GM21528 (cell line): Measurements from ENCODE around the gene CTSA.
A peak's percentile ranks its signal among the peaks of the same experiment; 100 is the strongest.
"Not testable (repeated sequence)": the region's sequence is repeated elsewhere in the genome, so short reads cannot be mapped to it uniquely, and the experiment has no call there.

Source experiments
- ATAC-seq: cut with Tn5 transposase; IDR thresholded peaks from one replicate; pipeline ENCODE4 v1.9.1; 2021; ENCODE audit warnings: mild to moderate bottlenecking, moderate library complexity; ENCODE audit not compliant: unreplicated experiment, low FRiP score

Gene CTSA

DNA sequence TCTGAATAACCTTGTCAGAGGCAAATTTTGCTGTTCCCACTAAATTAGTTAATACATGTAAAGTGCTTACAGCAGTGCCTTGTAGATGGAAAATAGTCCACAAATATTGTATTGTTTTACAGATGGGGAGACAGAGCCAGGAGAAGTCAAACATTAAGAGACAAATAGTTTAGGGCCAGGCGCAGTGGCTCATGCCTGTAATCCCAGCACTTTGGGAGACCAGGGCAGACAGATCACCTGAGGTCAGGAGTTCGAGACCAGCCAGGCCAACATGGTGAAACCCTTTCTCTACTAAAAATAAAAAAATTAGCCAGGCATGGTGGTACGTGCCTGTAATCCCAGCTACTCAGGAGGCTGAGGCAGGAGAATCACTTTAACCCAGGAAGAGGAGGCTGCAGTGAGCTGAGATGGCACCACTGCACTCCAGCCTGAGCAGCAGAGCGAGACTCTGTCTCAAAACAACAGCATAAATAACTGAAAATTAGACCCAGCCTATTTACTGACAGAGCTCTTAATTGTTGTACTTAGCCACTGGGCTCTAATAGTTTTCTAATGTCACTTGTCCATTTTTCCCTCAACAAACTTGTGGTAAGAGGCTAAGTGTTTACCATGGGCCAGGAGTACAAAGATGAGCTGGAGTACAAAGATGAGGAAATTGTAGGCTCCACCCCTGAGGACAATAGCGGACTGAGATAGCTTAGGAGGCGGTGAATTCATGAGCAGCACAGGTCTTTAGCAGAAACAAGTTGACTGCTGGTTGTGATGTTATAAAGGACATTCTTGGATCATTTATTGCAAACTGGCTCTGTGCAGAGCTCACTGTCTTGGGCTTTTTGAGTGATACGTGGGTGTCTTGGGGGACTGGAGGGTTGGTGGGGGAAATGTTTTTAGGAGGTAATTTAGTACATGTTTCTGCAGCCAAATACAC, 27.3 kb upstream of the CTSA start:
- ATAC-seq: no peak

DNA sequence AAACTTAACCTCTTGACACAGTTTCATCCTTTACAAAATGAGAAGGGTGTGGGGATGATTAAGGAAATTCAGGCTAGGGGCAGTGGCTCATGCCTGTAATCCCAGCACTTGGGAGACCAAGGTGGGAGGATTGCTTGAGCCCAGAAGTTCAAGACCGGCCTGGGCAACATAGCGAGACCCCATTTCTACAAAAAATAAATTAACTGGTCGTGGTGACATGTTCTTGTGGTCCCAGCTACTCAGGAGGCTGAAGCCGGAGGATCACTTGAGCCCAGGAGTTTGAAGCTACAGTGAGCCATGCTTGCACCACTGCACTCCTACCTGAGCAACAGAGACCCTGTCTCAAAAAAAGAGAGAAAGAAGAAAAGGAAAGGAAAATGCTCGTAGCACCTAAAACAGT, 24.7 kb upstream of the CTSA start:
- ATAC-seq: no peak

DNA sequence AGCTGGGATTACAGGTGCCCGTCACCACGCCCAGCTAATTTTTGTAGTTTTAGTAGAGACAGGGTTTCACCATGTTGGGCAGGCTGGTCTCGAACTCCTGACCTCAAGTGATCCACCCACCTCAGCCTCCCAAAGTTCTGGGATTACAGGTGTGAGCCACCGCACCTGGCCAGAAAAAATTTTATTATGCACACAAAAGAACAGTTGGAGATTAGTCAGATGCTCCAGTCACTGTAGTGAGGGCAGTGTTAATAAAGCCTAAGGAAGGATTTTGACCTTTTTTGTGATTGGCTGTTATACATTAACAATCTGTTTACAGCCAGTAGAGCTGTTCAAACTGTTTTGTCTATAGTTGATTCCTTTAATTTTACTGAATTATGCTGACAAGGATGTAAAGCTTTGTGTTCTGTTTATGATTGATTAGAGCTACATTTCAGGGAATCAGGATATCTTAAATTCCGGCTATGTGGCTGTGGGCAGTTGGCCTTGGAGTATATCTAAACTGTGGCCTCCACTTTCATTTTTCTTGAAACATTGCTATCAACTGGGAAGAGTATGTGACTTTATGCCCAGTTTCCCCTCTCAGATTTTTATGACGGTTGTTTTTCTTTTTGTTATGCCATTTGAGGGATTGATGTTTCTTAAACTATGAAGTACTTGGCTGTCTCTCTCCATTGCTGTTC, 23.9 kb upstream of the CTSA start:
- no peak for ATAC-seq

DNA sequence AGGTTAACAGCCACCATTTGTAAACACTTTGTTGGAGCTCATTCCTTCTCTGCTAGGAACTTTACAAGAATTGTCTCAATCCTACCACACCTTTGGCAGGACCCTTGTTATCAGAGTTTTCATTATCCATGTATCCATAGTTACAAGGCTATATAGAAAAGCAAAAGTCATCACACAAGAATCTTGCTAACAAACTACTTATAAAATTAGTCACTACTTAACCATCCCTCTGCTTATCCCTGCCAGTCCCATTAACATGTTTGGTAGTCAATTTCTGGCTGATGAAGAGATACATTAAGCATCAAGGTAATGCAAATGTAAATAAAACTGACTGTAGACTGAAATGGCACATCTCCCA, 23.3 kb upstream of the CTSA start:
- no peak for ATAC-seq

DNA sequence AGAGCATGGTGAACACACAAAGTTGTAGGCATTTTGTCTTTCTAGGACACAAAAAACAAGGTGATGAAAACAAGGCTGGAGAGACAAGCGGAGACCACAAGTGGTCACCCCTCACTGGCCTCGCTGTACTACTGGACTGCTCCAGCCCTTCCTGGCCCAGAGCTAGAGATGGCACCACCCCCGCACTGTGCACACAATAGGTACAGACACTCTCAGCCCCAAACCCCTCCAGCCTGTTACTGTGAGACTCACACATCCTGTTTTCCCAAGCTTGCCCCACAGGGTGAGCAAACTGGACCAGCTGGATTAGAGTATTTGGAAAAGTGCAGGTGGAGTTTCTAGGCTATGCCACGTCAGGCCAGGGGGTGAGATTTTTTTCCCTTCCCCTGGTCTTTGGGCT, 18.5 kb upstream of the CTSA start:
- ATAC-seq: no peak

DNA sequence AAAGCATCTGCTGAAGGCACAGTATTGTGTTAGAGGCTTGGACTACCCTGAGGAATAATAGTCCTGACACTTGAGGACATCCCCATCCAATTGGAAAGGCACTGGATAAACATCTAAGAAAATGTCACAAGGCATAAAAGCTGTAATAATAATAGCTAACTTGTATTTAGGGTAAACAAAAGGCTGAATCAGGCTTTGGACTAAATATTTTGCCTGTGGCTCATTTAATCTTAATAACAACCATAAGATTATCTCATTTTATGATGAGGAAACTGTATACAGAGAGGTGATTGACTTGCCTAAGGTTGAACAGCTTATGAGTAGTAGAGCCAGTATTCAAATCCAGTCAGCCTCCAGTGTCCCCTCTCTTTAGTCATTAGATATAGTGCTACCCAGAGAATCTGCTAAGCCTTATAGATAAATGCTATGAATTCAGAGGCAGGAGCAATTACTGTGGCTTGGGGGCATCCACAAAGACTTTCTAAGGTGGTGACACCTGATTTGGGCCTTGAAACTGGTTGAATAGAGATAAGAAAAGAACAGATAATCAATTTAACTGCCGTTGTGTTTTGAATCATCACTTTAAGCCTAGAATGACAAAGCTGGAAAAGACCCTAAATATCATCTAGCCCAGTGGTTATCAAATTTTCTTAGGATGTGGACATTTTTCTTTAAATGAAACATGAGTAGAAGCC, 17.6 kb upstream of the CTSA start:
- no peak for ATAC-seq

DNA sequence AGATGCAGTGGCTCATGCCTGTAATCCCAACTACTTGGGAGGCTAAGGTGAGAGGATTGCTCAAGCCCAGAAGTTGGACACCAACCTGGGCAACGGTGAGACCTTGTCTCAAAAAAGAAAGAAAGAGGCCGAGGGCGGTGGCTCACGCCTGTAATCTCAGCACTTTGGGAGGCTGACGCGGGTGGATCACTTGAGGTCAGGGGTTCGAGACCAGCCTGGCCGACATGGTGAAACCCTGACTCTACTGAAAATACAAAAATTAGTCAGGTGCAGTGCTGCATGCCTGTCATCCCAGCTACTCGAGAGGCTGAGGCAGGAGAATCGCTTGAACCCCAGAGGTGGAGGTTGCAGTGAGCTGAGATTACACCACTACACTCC, 17.0 kb upstream of the CTSA start:
- ATAC-seq: not testable (repeated sequence)

DNA sequence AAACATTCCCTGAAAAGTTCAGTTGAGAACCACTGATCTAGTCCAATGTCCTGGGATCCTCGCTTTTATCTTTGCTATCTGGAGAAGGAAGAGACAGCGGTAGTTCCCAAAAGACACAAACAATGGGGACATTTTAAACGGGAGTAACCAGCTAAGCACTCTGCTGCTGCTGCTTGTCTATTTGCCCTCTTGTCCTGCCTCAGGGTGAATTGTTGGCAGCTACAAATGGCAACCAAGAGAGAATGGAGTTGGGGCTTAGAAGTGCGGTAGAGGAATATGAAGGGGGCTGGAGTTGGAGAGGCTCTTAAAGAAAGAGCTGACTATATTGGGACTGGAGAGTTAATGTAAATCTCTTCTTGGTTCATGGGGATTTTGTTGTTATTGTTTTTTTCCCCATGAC, 16.6 kb upstream of the CTSA start:
- no peak for ATAC-seq

DNA sequence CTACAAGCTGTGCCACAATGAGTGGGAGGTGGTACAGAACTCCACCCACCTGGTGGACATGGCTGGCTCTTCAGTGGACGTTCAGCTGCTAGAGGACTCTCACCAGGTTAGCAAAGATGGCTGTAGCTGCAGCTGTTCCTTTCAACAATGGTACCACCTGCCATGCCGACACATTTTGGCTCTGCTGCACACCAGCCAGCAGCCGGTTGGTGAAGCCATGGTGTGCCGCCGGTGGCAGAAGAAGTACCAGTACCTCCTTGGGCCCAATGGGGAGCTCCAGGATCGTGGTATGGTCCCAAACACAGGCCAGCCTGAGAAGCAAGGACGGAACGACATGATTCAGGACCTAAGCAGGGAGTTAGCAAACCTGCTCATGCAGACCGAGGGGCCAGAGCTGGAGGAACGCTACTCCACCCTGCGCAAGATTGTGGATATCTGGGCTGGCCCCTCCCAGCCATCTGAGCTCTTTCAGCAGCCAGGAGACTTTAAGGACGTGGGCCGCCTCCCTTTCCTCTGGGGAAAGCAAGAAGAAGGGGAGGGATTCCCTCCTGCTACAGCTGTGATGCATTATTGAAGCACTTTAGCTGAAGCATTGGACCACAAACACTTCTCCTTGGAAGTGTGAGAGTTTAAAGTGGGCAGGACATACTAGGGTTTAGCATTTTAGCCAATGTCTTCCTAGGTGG, 12.9 kb upstream of the CTSA start:
- ATAC-seq: no peak

DNA sequence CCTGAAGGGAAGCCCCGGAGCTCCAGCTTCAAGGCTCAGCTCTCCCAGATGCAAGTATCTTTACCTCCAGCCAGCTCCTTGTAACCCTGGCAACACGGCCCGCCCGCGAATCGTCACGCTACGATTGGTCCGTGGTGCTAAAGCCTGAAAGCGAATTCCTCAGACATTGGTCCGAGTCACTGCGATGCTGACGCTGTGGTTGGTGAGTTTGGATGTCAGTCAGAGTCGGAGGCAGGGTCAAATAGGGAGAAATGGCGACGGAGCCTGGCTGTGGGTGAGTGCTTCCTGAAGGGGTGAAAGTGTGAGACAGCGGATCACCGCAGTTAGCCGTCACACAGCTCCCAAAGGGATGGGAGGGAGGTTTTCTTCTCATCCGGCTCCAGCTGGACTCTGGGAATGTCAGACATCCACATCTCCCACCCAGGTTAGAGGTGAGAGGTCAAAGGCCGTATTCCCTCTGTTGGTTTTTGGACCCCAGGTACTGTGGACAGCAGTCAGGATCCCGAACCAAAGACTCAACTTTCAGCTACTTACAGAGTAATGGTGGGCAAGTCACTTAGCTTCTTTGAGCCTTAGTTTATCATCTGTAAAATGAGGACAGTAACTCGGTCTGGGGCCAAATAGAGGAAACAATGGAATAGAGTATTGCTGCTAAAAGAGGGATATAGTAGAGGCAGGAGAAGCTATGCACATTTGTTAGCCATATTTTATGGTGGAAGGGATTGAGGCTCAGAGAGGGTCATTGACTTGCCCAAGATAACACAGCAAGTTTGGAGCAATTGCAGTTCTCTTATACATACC, 9.9 kb upstream of the CTSA start, which contains the start of gene ZSWIM1:
Gene ZSWIM1 (plus strand): TSS at position 240 of the 801 bp plus-strand sequence. CDS start 1,366 bp downstream, outside the sequence.
- peak; percentile 97 for ATAC-seq

DNA sequence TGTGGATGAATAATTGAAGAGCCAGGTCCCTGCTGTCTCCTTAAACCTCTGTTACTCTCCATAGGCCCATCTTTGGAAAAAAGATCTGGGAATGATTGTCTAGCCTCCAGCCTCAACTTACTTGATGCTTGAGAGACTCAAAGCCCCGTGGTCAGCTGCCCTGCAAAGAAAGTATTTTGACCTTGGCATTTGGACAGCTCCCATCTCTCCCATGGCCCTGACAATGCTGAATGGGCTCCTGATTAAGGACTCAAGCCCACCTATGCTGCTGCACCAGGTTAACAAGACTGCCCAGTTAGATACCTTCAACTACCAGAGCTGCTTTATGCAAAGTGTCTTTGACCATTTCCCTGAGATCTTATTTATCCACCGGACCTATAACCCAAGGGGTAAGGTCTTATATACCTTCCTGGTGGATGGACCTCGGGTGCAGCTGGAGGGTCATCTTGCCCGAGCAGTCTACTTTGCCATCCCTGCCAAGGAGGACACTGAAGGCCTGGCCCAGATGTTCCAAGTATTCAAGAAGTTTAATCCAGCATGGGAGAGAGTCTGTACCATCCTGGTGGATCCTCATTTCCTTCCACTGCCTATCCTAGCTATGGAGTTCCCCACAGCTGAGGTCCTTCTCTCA, 8.6 kb upstream of the CTSA start:
- no peak for ATAC-seq

DNA sequence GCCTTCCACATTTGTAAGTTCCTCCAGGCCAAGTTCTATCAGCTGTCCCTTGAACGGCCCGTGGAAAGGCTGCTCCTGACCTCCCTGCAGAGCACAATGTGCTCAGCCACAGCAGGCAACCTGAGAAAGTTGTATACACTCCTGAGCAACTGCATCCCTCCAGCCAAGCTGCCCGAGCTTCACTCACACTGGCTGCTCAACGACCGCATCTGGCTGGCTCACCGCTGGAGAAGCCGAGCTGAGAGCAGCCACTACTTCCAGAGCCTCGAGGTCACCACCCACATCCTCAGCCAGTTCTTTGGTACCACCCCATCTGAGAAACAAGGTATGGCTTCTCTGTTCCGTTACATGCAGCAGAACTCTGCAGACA, 8.1 kb upstream of the CTSA start:
- no peak for ATAC-seq

DNA sequence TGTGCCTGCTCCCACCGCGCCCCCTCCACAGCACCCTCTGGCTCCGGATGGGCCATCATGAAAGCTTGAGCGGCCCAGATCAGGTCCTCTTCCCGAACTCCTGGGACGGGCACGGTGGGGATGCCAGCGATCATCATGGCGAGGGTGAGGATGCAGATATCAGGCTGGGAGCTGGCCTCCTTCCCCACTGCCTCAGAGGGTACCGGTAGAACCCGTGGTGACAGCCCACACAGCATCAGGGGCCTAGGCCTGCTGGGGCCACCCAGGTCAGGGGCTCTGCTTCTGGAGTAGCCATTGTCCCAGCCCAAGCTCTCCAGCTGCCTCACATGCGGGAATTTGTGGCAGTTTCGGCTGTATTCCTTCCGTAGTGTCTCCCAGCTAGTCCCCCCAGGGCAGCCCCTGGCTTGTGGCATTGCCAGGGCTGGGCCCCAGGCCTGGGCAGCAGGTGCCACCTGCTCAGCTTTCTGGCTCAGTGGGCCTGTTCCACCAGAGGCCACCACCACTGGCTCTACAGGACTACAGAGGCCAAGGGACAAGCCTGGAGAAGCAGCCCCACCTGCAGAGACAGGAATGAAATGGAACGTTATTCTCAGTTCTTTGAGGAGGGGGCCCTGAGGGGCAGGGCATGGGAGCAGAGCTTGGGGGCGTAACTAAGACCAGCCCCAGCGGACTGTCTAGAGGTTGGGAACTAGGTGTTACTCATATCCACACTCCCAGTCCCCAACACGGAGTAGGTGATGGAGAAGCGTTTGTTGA, 4.4 kb upstream of the CTSA start:
- ATAC-seq: no peak

DNA sequence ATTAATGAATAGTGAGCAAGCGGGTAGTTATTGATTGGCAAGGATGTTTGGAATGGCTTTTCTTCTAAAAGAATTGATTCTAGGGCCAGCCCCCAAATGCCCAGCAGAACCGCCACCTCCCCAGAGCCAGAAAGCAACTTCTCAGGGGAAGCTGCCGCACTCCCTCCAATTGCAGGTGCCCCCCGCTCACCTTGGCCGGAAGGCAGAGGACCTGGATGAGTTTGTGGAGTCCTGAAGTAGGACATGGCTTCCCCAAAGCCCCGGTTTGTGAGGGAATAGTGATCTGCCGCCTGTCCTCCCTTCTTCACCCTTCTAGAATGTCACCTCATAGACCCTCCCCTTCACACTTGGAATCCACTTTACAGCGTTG, 3.8 kb upstream of the CTSA start, which contains the start of gene SPATA25:
Gene SPATA25 (minus strand): TSS at position 277 of the 370 bp plus-strand sequence. CDS start 32 bp downstream, at position 245.
- ATAC-seq: no peak

DNA sequence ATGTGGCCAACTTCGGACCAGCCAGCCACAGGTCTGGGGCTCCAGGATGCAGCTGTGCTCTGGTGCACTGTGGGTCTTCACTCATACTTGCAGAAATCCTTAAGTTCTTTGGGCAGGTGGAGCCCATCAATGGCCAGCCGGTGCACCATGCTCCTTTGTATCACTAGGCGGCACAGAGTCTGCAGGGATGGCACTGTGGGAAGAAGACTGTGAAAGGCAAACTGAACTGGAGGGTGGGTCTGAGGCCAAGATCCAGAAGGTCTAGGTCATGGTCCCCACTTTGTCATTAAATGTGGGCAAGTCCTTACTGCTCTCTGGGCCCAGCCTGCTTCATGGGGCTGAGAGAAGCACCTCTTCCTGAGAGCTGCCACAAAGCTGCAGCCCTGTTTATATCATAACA, 2.5 kb upstream of the CTSA start:
- ATAC-seq: no peak

DNA sequence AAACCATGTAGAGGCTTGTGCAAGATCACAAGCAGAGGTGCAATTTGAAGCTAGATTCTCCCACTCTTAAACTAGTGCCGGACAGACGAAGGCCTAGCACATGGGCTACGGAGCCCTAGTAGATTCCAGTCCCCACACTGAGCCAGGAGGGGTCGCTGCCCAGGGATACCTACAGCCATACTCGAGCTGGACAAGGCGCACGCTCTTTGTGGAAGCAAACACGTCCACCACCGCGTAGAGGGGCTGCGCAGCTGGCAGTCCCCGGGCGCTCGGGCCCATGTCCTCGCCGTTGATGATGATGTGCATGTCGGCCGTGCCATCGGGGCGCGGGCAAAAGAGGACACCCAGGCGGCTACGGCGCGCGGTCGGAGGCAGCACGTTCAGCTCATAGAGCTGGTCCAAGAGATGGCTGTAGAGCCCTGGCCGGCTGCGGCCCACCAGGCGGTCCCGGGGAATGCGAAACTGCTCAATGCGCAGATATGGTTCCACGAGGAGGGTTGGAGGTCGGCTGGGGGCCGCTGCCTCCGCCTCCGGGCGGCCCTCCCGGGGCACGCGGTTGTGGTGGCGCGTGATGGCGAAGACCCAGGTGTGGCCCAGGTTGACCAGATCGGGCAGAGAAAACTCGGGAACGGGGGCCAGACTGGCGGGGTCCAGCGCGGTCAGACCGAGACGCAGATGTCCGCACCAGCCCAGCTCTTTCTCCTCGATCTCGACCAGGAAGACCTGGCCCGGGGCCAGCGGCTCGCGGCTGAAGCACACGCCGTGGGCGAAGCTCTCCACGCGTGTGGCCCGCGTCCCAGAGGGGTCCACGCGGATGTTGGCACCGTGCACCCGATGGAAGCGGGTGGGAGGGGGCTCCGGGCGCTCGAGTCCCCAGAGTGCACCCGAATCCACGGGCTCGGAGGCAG, 804 bp upstream of the CTSA start:
- ATAC-seq: peak; percentile 8

DNA sequence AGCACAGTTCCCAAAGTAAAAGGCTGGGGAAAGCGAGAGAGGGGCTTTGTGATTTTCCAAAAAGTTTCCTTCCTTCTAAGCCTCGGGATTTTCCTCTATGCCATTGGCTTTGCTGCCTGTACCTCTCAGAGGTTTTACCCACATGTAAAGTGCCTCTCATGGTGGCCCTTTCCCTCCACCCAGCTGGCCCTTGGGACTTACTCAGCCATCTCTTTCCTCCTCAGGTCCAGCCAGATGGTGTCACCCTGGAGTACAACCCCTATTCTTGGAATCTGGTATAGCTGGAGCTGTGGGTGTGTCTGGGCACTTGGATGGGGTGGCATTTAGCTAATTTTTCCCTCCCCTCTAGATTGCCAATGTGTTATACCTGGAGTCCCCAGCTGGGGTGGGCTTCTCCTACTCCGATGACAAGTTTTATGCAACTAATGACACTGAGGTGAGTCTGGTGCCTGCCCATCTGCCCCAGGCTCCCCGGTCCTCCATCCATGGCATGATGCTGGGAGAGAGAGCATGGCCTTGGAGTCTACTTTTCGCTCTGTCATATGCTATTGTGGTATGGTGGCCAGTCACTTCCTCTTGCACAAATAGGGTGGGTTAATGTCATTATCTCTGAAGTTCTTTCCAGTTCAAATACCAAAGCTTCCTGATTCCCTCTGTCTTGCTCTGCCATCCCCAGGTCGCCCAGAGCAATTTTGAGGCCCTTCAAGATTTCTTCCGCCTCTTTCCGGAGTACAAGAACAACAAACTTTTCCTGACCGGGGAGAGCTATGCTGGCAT, 1.1 kb downstream of the CTSA start:
- ATAC-seq: no peak
